Endometrial microvascular endothelial cells (primary cell): ENCODE measurements around the gene SYNDIG1L. TPM values are rescaled to one million over a fixed set of nuclear protein-coding genes. Genes with fewer than 3 reads are reported as not detected.

Source experiments
- in situ Hi-C: cut with HindIII; loops from 2 replicates; pipeline ENCODE4 v1.10.0; 2017; ENCODE audit warnings: low sequenced_read_pairs, low pct_unique_long_range_greater_than_20kb; ENCODE audit errors: inconsistent ontology term
- total RNA-seq: library from RNA; depleted of rRNA; stranded (reverse); fragments of >200 nt; gene quantifications from one replicate; pipeline ENCODE4 v1.2.3, GENCODE V29; 2015; ENCODE audit errors: inconsistent ontology term

Gene SYNDIG1L
- total RNA-seq, 1 donor from 2014 or later = not detected

GRCh38 chr14:74380845-74381244 lies 45.2 kb downstream of the SYNDIG1L start:
- in situ Hi-C loops = no loop called here

- in situ Hi-C loops = no loop called here
Observed at GRCh38 chr14:74380172-74380571, 45.8 kb downstream of the SYNDIG1L start.

GRCh38 chr14:74377976-74378690 lies 47.9 kb downstream of the SYNDIG1L start:
- in situ Hi-C loops = no loop called here

- in situ Hi-C loops = no loop called here
Observed at GRCh38 chr14:74368441-74368840, 57.6 kb downstream of the SYNDIG1L start.

DNA sequence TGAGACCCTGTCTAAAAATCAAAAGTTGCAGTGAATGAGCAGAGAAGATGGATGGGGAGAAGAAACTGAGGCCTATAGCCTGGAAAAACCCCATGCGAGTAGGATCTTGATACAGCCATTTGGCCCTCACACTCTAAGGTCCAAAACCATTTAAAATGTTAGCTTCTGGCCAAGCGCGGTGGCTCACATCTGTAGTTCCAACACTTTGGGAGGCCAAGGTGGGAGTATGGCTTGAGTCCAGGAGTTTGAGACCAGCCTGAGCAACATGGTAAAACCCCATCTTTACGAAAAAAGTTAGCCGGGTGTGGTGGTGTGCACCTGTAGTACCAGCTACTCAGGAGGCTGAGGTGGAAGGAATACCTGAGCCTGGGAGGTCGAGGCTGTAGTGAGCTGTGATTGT lies 58.0 kb downstream of the SYNDIG1L start:
- in situ Hi-C loops = no loop called here

DNA sequence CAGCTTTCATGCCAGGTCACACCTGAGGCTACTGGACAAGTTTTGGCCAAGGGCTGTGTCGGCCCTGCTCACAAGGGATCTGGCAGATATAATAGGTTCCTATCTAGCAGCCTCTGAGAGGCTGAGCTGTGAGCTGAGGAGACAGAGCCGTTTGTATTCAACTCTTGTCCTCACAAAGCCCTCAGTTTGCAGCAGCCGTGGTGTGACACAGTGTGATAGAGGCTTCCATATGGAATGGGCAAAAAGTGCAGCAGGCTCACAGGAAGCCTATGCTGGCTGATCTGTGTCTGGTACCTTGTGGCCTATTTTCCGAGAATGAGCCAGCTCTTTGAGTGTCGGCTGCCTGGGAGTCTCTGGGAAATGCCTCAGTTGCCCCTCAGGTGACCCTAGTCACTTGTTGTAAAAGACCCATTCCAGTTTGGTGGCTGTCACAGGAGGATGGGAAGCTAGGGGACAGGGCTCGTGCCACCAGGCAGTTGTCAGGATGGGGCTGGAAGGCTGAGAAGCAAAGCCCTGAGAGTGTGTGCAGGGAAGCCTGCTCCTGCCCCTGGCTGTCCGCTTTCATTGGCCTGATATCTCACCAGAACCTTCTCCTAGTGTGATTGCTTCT lies 61.6 kb downstream of the SYNDIG1L start:
- in situ Hi-C loops = no loop called here

DNA sequence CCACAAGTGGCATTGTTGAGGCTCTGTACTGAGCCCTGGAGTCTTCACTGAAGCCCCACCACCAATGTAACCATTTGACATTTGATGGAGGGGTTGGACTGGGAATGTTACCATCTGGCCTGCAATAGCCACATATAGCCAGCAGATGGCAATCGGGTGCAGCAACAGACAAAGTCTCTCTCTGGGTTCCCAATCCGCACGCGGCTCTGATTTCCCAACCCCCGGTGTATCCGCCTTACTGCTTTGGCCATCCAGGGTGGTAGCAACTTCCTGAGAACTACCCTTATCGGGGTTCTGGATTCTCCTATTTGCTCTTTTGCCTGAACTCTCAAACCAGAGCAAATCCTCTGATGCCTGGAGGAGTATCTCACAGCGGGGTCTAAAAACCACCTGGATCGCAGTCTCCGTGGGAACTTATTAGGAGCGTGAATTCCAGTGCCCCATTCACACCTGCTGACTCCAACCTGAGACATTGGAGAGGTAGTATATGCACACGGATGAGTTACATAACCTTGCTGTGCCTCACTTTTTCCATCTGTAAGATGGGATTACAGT lies 63.6 kb downstream of the SYNDIG1L start:
- in situ Hi-C loops = no loop called here

GRCh38 chr14:74360163-74360562 lies 65.8 kb downstream of the SYNDIG1L start:
- in situ Hi-C loops = no loop called here

DNA sequence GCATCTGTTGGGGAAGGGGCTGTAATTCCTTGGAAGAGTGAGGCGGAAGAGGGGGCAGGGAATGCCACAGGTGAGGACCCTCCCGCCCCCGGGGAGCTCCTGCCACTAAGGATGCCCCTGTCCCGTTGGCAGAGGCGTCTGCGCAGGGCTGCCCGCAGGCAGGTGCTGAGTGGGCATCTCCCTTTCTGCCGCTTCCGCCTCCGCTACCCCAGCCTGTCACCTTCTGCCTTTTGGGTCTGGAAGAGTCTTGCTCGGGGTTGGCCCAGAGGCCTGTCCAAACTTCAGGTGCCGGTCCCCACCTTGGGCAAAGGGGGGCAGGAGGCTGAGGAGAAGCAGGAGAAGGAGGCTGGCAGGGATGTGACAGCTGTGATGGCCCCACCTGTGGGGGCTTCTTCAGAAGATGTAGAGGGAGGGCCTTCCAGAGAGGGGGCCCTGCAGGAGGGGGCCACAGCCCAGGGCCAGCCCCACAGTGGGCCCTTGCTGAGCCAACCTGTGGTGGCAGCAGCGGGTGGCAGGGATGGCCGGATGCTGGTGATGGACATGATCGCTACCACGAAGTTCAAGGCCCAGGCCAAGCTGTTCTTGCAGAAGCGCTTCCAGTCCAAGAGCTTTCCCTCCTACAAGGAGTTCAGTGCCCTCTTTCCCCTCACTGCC lies 67.7 kb downstream of the SYNDIG1L start:
- in situ Hi-C loops = no loop called here

- in situ Hi-C loops = no loop called here
Observed at GRCh38 chr14:74357585-74357984, 68.4 kb downstream of the SYNDIG1L start.

- in situ Hi-C loops = no loop called here
Observed at GRCh38 chr14:74356892-74357575, 69.0 kb downstream of the SYNDIG1L start.

Other genes with a start within 250 kb of the SYNDIG1L start
- gene VSX2, start 186.8 kb downstream of the SYNDIG1L start, total RNA-seq = not detected
- gene ABCD4, start 123.3 kb downstream of the SYNDIG1L start, total RNA-seq = 42.4 TPM
- gene VRTN, start 77.7 kb downstream of the SYNDIG1L start, total RNA-seq = not detected
- 942 TPM for gene NPC2, start 67.1 kb upstream of the SYNDIG1L start, total RNA-seq
- gene ISCA2, start 67.6 kb upstream of the SYNDIG1L start, total RNA-seq = 12.0 TPM
- gene LTBP2, start 186.0 kb upstream of the SYNDIG1L start, total RNA-seq = 177 TPM